A549 treated with CpdA at 1 μM for 4 hours (cell line): ENCODE data around the gene RSF1. TPM values are rescaled to one million over a fixed set of nuclear protein-coding genes. Genes with fewer than 3 reads are reported as not detected.

Experiments
- total RNA-seq: library from RNA; stranded (reverse); fragments of 200-300 nt; extraction: Qiagen RNA extraction; gene quantifications from 5 replicates; pipeline ENCODE4 v1.2.3, GENCODE V29; 2022; ENCODE audit warnings: low read depth

RSF1 gene
- 11.9 to 23.3 TPM (median 17.2 TPM) in 5 replicates for total RNA-seq

DNA sequence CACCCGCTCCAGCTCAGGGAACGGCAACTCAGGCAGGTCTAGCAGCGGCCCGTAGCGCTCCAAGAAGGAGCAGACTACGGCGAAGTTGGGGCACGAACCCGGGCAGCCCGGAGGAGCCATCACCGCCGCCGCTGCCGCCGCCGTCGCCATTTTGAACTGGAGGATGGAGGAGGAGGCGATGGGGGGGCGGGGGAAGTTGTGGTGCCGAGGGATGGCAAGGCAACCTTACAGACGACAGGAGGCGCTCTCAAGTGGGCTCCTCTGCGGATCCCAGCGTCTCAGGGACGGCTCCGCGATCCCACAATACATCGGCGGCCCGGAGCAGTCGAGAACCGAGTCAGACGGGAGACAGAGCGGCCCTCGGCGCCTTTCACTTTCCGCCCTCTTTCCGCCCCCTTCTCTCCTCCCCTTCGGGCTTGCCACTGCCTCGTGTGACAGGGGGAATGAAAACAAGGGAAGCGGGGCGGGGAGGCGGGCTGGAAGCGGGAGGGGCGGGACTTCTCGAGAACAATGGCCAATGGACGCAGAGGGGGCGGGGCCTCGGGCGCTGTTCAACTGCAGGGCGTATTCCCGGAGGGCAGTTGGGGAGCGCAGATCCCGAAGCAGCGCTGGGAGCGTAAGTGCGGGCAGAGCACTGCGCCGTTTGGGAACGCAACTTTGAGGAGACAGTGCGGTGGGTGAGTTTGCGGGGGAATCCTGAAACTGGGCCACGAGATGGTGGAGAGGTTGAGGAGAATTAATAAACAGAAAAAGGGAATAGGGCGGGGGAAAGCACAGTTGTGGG, at the start of gene RSF1, which contains the start of gene AAMDC:
Gene RSF1, minus strand, starts transcription at position 158 of the 784 bp plus-strand sequence. Its CDS starts 8 bp downstream, at position 150.
Gene AAMDC, plus strand, starts transcription at position 580 of the 784 bp plus-strand sequence. CDS start 21,353 bp downstream, outside the sequence.

DNA sequence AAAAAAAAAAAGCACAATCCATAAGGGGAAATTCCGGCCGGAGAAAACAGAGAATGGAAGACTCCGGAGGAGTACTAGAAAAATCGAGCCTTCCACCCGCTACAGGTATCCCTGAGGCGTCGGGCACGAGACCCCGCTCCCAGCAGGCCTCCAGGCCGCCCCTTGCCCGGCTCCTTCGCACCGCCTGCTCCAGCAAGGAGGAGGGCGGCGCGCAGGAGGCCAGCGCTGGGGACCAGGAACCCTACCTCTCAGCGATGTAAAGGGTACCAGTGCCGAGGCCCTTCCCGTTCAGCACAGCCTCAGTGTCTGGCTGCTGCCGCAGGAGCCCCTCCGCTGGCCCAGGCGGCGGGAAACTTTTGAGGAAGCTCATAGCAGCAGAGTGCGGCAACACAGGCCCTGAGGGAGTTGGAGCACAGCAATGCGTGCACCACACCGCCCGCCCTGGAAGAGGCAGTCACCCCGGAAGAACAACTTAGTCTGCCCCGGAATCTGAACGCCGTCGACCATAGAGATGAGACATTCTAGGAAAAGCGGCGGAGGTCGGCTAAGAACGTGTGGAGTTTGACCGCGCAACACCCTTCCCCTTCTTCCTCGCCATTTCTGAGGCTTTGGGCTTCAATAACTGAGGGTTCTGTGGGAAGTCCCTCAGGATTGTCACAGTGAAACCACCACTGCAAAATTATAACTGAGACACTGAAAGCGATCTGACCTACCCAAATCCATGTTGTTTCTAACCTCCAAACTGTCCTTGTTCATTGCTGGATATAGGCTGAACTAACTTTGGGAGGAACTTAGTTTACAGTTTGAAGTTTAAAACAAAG, 183.0 kb downstream of the RSF1 start, which contains the start of gene CLNS1A:
Gene CLNS1A, minus strand, starts transcription at position 450 of the 821 bp plus-strand sequence. Its CDS starts 80 bp downstream, at position 370.

Other genes starting within 250 kb of the RSF1 start
- 1.7 to 2.9 TPM (median 2.3 TPM) in 5 replicates for gene AQP11, start 230.8 kb downstream of the RSF1 start, total RNA-seq
- 160 to 188 TPM (median 165 TPM) in 5 replicates for gene CLNS1A, start 182.9 kb downstream of the RSF1 start, total RNA-seq
- 25.9 to 32.0 TPM (median 28.9 TPM) in 5 replicates for gene AAMDC, start 422 bp upstream of the RSF1 start, total RNA-seq
- 19.5 to 21.8 TPM (median 20.2 TPM) in 5 replicates for gene INTS4, start 173.9 kb upstream of the RSF1 start, total RNA-seq
- 1.6 to 2.2 TPM (median 1.9 TPM) in 5 replicates for gene KCTD14, start 202.6 kb upstream of the RSF1 start, total RNA-seq
- not detected in 5 replicates for gene THRSP, start 243.1 kb upstream of the RSF1 start, total RNA-seq